Pancreas (tissue), 10 donors: ENCODE measurements around the gene UBA7. TPM values are rescaled to one million over a fixed set of nuclear protein-coding genes. Genes with fewer than 3 reads are reported as not detected.
A peak's percentile ranks its signal among the peaks of the same experiment; 100 is the strongest.

Source experiments
- ATAC-seq, 4 donors: fragments of 200-7000 bp; cut with Tn5 transposase; one replicate each; pipeline versions ENCODE4 v1.8.0 to v1.9.1; 2020; ENCODE audit warnings: mild to moderate bottlenecking in 4 of 4, moderate library complexity in 4 of 4
- DNase-seq, 6 donors: peaks; one replicate each; pipeline ENCODE4 v3.0.0-alpha.2; 2020
- FAIRE-seq: peaks from 2 replicates; lab custom pipeline; 2012; peaks lifted over from hg19 to GRCh38; lab: Jason Lieb, UNC
- H3K27ac ChIP-seq, 4 donors: fragments of 200-600 bp; sonication (generic); 1 replicate in 3 of 4; 2 replicates in 1 of 4; pipeline versions ENCODE4 v1.5.0 to v1.8.0; 2020
- H3K27me3 ChIP-seq, 4 donors: fragments of 200-600 bp; one replicate each; pipeline ENCODE4 v1.8.0; 2021
- H3K36me3 ChIP-seq, 3 donors: fragments of 200-600 bp; sonication (generic) in 1 of 3; one replicate each; pipeline versions ENCODE4 v1.5.0 to v1.8.0; 2020 to 2021
- H3K4me1 ChIP-seq, 3 donors: fragments of 200-600 bp; one replicate each; pipeline ENCODE4 v1.8.0; 2021
- H3K4me3 ChIP-seq, 4 donors: fragments of 200-600 bp; sonication (generic) in 2 of 4; one replicate each; pipeline versions ENCODE4 v1.5.0 to v1.8.0; 2020 to 2021
- H3K9me3 ChIP-seq, 4 donors: fragments of 200-600 bp; one replicate each; pipeline ENCODE4 v1.8.0; 2021
- WGBS, 2 donors: extraction: QIAGEN DNeasy Blood & Tissue Kit; methylation state at CpG; one replicate each; pipeline ENCODE4 v1.1.7; 2013; 5-methylcytosine and 5-hydroxymethylcytosine counted together
- intact Hi-C, 3 donors: fragments of 100-400 bp; cut with DNase I; formaldehyde crosslinking; loops; one replicate each; pipeline versions ENCODE4 v1.11.1 to v1.14.2; 2022
- polyA plus RNA-seq, 2 donors: library from polyadenylated mRNA; stranded (reverse); fragments of 200-250 nt; gene quantifications; one replicate each; pipeline ENCODE4 v1.2.3, GENCODE V29; 2013
- total RNA-seq, 6 donors: library from RNA; stranded (reverse); fragmentation: NEBNext Ultra II Directional in 4 of 6; extraction: Animal tissue kit (Norgen Biotek cat#: 25700) in 4 of 6; gene quantifications; one replicate each; pipeline versions ENCODE4 v1.2.1 to v1.2.4, GENCODE V29; 2021 to 2023
- TF ChIP-seq, protein P1 (sequence below), 4 donors: fragments of 200-600 bp; sonication (generic) in 3 of 4; IDR thresholded peaks; one replicate each; pipeline versions ENCODE4 v1.5.0 to v1.8.0; 2021; ENCODE audit warnings: antibody characterized with exemption in 4 of 4
- donor health status: healthy with polysubstance abuse.
- donor health status: DM: no; HTN: no; CAD: no; lungs with moderate emphysema.
- donor health status: DM: no; HTN: no; CAD: no.
- donor health status: control.
- donor health status: control.
- donor health status: Bipolar disorder and iron deficiency.
- donor health status: DM: yes; HTN: yes; CAD: no.
- donor health status: DM: no; HTN: no; CAD: no.
- donor health status: DM: no; HTN: no; CAD: no.
- donor health status: DM: yes; HTN: yes; CAD: no.

UBA7 gene
- total and polyA plus RNA-seq, 8 donors: 17.7 to 86.2 (median 29.7) TPM

DNA sequence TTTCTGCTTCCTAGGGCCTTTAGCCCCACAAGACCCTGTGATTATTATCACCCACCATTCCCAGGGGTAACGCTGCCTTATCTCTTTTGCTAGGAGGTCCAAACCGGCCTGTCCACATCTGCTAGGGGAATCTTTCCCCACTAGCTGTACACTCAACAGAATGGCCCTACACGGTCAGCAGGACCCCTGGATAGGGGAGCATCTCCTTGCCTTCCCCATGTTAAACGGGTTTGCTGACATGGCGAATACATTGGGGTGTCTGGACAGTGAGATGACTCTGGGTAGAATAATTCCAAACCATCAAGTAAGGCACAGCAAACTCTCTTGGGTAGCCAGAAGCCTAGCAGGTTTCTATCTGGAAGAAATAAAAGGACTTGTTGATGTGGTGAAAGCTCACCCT, 41.9 kb upstream of the UBA7 start:
- no peak for FAIRE-seq
- Histone ChIP-seq H3K36me3 (no peaks in the 10 kb centered on the region), H3K4me1 (peaks cover 0 to 5% (median 0%) of the 10 kb centered on the region in 3 donors), H3K27me3 (no peaks in the 10 kb centered on the region), H3K4me3 (peak overlapping the region in 2 of 4 donors; percentile 55 to 73), H3K27ac (no peak overlapping the region), H3K9me3 (no peaks in the 10 kb centered on the region)
- no peak for DNase-seq
- TF ChIP-seq, protein P1, sequence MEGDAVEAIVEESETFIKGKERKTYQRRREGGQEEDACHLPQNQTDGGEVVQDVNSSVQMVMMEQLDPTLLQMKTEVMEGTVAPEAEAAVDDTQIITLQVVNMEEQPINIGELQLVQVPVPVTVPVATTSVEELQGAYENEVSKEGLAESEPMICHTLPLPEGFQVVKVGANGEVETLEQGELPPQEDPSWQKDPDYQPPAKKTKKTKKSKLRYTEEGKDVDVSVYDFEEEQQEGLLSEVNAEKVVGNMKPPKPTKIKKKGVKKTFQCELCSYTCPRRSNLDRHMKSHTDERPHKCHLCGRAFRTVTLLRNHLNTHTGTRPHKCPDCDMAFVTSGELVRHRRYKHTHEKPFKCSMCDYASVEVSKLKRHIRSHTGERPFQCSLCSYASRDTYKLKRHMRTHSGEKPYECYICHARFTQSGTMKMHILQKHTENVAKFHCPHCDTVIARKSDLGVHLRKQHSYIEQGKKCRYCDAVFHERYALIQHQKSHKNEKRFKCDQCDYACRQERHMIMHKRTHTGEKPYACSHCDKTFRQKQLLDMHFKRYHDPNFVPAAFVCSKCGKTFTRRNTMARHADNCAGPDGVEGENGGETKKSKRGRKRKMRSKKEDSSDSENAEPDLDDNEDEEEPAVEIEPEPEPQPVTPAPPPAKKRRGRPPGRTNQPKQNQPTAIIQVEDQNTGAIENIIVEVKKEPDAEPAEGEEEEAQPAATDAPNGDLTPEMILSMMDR (IDR thresholded peaks at IDR 0.05): no peak
- WGBS, 2 donors: 44 to 51% methylated on average over 5 of the region's 5 CpGs
- ATAC-seq: no peak
- intact Hi-C loops: no loop called here

DNA sequence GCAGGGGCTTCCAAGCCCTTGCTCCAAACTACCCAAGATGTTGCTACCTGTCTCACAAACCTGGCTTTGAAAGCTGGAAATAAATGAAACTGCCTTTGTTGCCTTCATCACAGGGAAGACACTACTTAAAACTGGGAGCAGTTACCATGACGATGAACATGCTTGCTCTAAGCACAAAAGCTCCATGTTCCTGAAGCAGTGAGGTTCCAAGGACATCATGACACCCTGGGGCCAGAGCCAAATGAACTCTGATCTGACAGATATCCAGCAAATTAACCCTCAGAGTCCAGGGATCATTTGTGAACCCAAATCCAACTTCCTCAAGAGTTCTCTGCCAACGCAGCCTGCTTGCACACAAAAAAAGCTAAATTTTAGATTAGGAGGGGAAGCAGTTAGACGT, 31.9 kb upstream of the UBA7 start:
- 69 to 74% methylated on average over 3 of the region's 3 CpGs for WGBS, 2 donors
- FAIRE-seq: no peak
- no peak for DNase-seq
- ATAC-seq: peak in 1 of 4 donors; percentile 43
- Histone ChIP-seq H3K9me3 (no peaks in the 10 kb centered on the region), H3K27ac (no peak overlapping the region), H3K36me3 (no peaks in the 10 kb centered on the region), H3K27me3 (no peaks in the 10 kb centered on the region), H3K4me1 (no peaks in the 10 kb centered on the region), H3K4me3 (no peak overlapping the region)
- TF ChIP-seq, protein P1 (IDR thresholded peaks at IDR 0.05): no peak
- intact Hi-C loops: loop anchor here in 1 of 3 donors (10.0 kb wide), 1 partner anchor 141 kb away; no protein-coding TSS in a partner anchor

DNA sequence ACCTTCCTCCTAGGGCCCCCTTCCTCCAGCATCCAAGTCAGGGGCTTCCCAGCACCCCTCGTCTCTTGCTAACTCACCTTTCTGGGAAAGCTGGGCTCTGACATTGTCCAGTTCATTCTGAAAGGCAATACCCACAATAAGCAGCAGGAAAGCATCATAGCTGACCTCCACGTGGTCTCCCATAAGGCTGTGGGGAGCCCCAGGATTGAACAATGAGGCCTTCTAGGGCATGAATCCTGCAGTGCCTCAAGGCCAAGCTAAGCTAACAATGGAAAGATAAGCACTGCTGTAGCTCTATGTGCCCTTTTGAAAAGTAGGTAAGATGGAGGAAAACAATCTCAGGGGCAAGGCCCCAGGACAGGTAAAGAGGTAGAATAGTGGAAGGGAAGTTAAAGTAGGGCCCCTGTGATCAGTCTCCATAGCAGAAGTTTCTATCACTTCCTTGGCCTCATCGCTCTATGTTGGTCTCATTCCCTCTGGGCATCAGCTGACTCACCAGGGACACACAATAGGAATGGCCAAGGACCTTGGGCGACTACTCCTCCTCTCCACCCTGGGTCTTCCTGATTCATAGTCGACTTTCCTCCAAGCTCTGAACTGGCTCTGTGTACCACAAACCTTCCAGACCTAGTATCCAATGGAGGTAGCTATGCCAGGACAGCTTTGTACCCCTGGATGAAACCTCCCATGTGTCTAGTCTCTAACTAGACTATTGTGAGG, 30.9 kb upstream of the UBA7 start:
- Histone ChIP-seq H3K9me3 (no peaks in the 10 kb centered on the region), H3K4me3 (no peak overlapping the region), H3K27ac (no peak overlapping the region), H3K4me1 (no peaks in the 10 kb centered on the region), H3K27me3 (no peaks in the 10 kb centered on the region), H3K36me3 (no peaks in the 10 kb centered on the region)
- no peak for DNase-seq
- FAIRE-seq: no peak
- TF ChIP-seq, protein P1 (IDR thresholded peaks at IDR 0.05): no peak
- intact Hi-C loops: loop anchor here in 2 of 3 donors (5.0 to 10.0 kb wide), 3 partner anchors 37 to 142 kb away; no protein-coding TSS in a partner anchor
- ATAC-seq: peak in 3 of 4 donors; percentile 50 to 83 (median 53)
- 67 to 78% methylated on average over 5 of the region's 5 CpGs for WGBS, 2 donors

DNA sequence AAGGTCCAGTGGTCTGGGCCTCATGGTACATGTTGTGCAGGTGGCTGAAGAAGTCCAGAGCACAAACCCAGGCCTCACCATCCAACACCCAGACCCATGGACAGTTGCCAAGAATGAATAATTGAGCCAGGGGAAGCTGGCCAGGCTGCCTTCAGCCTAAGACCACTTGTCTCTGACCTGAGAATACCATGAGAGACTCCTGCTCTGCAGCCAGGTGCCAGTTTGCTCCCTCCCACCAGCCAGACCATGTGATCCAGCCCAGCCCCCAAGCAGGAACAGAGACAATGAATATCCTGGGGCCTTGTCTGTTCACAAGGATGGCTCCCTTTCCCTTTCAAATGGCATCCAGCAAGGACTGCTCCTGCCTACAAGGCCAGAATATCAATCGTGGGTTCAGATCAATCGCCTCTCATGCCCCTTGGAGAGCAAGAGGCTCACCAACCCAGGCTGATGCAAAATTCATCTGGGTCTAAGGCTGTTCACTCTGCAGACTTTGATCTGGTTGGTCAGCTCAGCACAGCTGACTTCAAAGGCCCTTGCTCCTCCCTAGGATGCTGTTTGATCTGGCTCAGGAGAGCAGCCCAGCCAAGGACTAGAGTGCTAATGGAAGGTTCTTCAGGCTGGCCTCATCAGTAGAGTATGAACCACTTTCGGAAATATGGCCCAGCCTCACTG, 29.2 kb upstream of the UBA7 start:
- TF ChIP-seq, protein P1 (IDR thresholded peaks at IDR 0.05): no peak
- DNase-seq (no peak), FAIRE-seq (no peak), ATAC-seq (no peak)
- H3K27me3 ChIP-seq: no peaks in the 10 kb centered on the region
- intact Hi-C loops: loop anchor here in 2 of 3 donors (5.0 to 10.0 kb wide), 3 partner anchors 36 to 141 kb away; no protein-coding TSS in a partner anchor
- H3K4me3 ChIP-seq: no peak overlapping the region
- H3K4me1 ChIP-seq: no peaks in the 10 kb centered on the region
- H3K36me3 ChIP-seq: no peaks in the 10 kb centered on the region
- no peaks in the 10 kb centered on the region for H3K9me3 ChIP-seq
- 81 to 95% methylated on average over 3 of the region's 3 CpGs for WGBS, 2 donors
- no peak overlapping the region for H3K27ac ChIP-seq
